Gastroesophageal sphincter (tissue), 4 donors: ENCODE results near the gene CPOX. TPM values are rescaled to one million over a fixed set of nuclear protein-coding genes. Genes with fewer than 3 reads are reported as not detected.

ENCODE experiments used
- ATAC-seq: fragments of 150-250 bp; one replicate; pipeline ENCODE4 v1.9.1; 2016; ENCODE audit warnings: mild to moderate bottlenecking, moderate library complexity
- H3K27ac ChIP-seq, 4 donors: fragments of 200-600 bp; sonication (generic) in 3 of 4; 1 replicate in 3 of 4; 2 replicates in 1 of 4; pipeline ENCODE4 v1.5.1; 2016 to 2019
- H3K27me3 ChIP-seq: fragments of 200-600 bp; sonication (generic); one replicate; pipeline ENCODE4 v1.5.1; 2019
- H3K36me3 ChIP-seq, 2 donors: fragments of 200-600 bp; sonication (generic); one replicate each; pipeline ENCODE4 v1.5.1; 2019; ENCODE audit warnings: control low read depth in 1 of 2
- H3K4me1 ChIP-seq, 3 donors: fragments of 200-600 bp; sonication (generic); 1 replicate in 2 of 3; 2 replicates in 1 of 3; pipeline ENCODE4 v1.5.1; 2016 to 2019; ENCODE audit warnings: control low read depth in 2 of 3
- H3K4me3 ChIP-seq, 2 donors: fragments of 200-600 bp; sonication (generic); one replicate each; pipeline ENCODE4 v1.5.1; 2019; ENCODE audit warnings: mild to moderate bottlenecking in 1 of 2, moderate library complexity in 1 of 2
- H3K9me3 ChIP-seq, 3 donors: fragments of 200-600 bp; sonication (generic); one replicate each; pipeline ENCODE4 v1.5.1; 2017 to 2019; ENCODE audit warnings: control low read depth in 2 of 3
- EP300 ChIP-seq: sonication (generic); formaldehyde crosslinking; IDR thresholded peaks from one replicate; pipeline ENCODE4 v1.6.1; 2017; ENCODE audit warnings: antibody characterized with exemption, mild to moderate bottlenecking
- POLR2A ChIP-seq, 2 donors: fragments of 450-650 bp; IDR thresholded peaks; one replicate each; pipeline ENCODE4 v1.6.1; 2017; ENCODE audit warnings: antibody characterized with exemption in 2 of 2, mild to moderate bottlenecking in 2 of 2, moderate library complexity in 1 of 2
- POLR2AphosphoS5 ChIP-seq: sonication (generic); formaldehyde crosslinking; IDR thresholded peaks from one replicate; pipeline ENCODE4 v1.6.1; 2017; ENCODE audit warnings: antibody characterized with exemption
- whole genome bisulfite sequencing, 2 donors: methylation state at CpG; one replicate each; pipeline ENCODE4 v1.1.5; 2018; ENCODE audit warnings: low coverage in 1 of 2; 5-methylcytosine and 5-hydroxymethylcytosine counted together
- total RNA-seq, 4 donors: library from RNA; depleted of rRNA; stranded (reverse); fragments of >200 nt; gene quantifications; one replicate each; pipeline ENCODE4 v1.1.0, GENCODE V29; 2016
- TF ChIP-seq, protein P1 (sequence below), 4 experiments: fragments of 200-600 bp in 2 of 4; fragments of 450-650 bp in 2 of 4; sonication (generic) in 1 of 4; IDR thresholded peaks; one replicate each; pipeline ENCODE4 v1.5.1; 2017 to 2019; ENCODE audit warnings: antibody characterized with exemption in 4 of 4, mild to moderate bottlenecking in 2 of 4, moderate library complexity in 2 of 4

CPOX gene
- total RNA-seq, 4 donors from 2014 or later = 11.7 to 26.1 (median 17.1) TPM

GRCh38 chr3:98623572-98624280 is 30.3 kb upstream of the CPOX start:
- Histone ChIP-seq H3K27me3 (no peaks in the 10 kb centered on the region), H3K4me1 (no peaks in the 10 kb centered on the region), H3K27ac (no peak overlapping the region), H3K9me3 (no peaks in the 10 kb centered on the region), H3K36me3 (no peaks in the 10 kb centered on the region), H3K4me3 (no peak overlapping the region)
- 85 to 94% methylated on average over 3 of the region's 3 CpGs for WGBS, 2 donors
- no peak for ATAC-seq
- TF ChIP-seq EP300 (no peak), POLR2A (IDR thresholded peaks at IDR 0.05) (no peak), POLR2AphosphoS5 (no peak)
- TF ChIP-seq, protein P1, sequence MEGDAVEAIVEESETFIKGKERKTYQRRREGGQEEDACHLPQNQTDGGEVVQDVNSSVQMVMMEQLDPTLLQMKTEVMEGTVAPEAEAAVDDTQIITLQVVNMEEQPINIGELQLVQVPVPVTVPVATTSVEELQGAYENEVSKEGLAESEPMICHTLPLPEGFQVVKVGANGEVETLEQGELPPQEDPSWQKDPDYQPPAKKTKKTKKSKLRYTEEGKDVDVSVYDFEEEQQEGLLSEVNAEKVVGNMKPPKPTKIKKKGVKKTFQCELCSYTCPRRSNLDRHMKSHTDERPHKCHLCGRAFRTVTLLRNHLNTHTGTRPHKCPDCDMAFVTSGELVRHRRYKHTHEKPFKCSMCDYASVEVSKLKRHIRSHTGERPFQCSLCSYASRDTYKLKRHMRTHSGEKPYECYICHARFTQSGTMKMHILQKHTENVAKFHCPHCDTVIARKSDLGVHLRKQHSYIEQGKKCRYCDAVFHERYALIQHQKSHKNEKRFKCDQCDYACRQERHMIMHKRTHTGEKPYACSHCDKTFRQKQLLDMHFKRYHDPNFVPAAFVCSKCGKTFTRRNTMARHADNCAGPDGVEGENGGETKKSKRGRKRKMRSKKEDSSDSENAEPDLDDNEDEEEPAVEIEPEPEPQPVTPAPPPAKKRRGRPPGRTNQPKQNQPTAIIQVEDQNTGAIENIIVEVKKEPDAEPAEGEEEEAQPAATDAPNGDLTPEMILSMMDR (IDR thresholded peaks at IDR 0.05) = no peak

GRCh38 chr3:98617841-98618240 is 24.4 kb upstream of the CPOX start:
- 63 to 80% methylated on average over 2 of the region's 2 CpGs for WGBS, 2 donors
- TF ChIP-seq, protein P1 (IDR thresholded peaks at IDR 0.05) = no peak
- no peak for TF ChIP-seq POLR2AphosphoS5
- no peak for TF ChIP-seq EP300
- TF ChIP-seq POLR2A (IDR thresholded peaks at IDR 0.05) = no peak
- no peak for ATAC-seq
- Histone ChIP-seq H3K4me1 (no peaks in the 10 kb centered on the region), H3K27ac (no peak overlapping the region), H3K36me3 (no peaks in the 10 kb centered on the region), H3K27me3 (no peaks in the 10 kb centered on the region), H3K9me3 (no peaks in the 10 kb centered on the region), H3K4me3 (no peak overlapping the region)

- WGBS, 2 donors = 85% methylated on average over 3 of the region's 4 CpGs; no CpG with 5 or more reads in 1 of the 2 donors
- TF ChIP-seq EP300 (no peak), POLR2AphosphoS5 (no peak), POLR2A (IDR thresholded peaks at IDR 0.05) (no peak)
- TF ChIP-seq, protein P1 (IDR thresholded peaks at IDR 0.05) = no peak
- no peak for ATAC-seq
- peaks cover 0 to 3% (median 0%) of the 10 kb centered on the region in 3 donors for H3K9me3 ChIP-seq
- no peaks in the 10 kb centered on the region for H3K36me3 ChIP-seq
- H3K4me3 ChIP-seq = no peak overlapping the region
- no peaks in the 10 kb centered on the region for H3K27me3 ChIP-seq
- no peak overlapping the region for H3K27ac ChIP-seq
- no peaks in the 10 kb centered on the region for H3K4me1 ChIP-seq
Measured at GRCh38 chr3:98613616-98614015, 20.2 kb upstream of the CPOX start.

DNA sequence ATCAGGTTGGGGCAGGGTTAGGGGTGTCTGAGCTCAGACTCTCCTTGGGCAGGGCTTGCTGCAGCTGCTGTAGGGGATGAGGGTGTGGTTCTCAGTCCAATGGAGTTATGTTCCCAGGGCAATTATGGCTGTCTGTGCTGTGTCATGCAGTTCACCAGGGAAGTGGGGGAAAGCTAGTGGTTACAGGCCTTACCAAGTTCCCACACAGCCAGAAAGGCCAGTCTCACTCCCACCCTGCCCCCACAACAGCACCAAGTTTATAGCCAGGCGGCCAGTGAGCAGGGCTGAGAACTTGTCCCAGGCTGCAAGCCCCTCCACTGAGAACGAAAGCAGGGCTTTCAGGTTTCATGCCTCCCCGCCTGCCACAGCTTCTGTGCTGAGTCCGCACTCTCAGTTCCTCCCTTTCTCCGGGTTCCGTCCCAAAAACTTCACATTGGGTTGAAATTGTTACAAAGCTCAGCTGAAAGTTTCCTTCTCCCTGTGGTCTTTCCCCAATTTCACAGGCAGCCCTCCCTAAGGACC is 19.6 kb upstream of the CPOX start:
- ATAC-seq = peak; percentile 28
- H3K9me3 ChIP-seq = peaks cover 0 to 3% (median 0%) of the 10 kb centered on the region in 3 donors
- no peaks in the 10 kb centered on the region for H3K36me3 ChIP-seq
- no peaks in the 10 kb centered on the region for H3K4me1 ChIP-seq
- 94 to 100% methylated on average over 2 to 3 of the region's 6 CpGs for WGBS, 2 donors
- no peaks in the 10 kb centered on the region for H3K27me3 ChIP-seq
- TF ChIP-seq POLR2AphosphoS5 = no peak
- TF ChIP-seq, protein P1 (IDR thresholded peaks at IDR 0.05) = no peak
- no peak for TF ChIP-seq EP300
- TF ChIP-seq POLR2A (IDR thresholded peaks at IDR 0.05) = no peak
- H3K4me3 ChIP-seq = no peak overlapping the region
- no peak overlapping the region for H3K27ac ChIP-seq

- Histone ChIP-seq H3K4me3 (no peak overlapping the region), H3K36me3 (no peaks in the 10 kb centered on the region), H3K9me3 (peaks cover 0 to 3% (median 0%) of the 10 kb centered on the region in 3 donors), H3K27ac (no peak overlapping the region), H3K27me3 (no peaks in the 10 kb centered on the region), H3K4me1 (no peaks in the 10 kb centered on the region)
- 79% methylated on average over 5 of the region's 5 CpGs; no CpG with 5 or more reads in 1 of the 2 donors for WGBS, 2 donors
- no peak for TF ChIP-seq EP300
- no peak for TF ChIP-seq POLR2AphosphoS5
- no peak for TF ChIP-seq POLR2A (IDR thresholded peaks at IDR 0.05)
- TF ChIP-seq, protein P1 (IDR thresholded peaks at IDR 0.05) = no peak
- ATAC-seq = no peak
Measured at GRCh38 chr3:98612587-98612986, 19.2 kb upstream of the CPOX start.
